Lung (tissue), 12 donors: Measurements from ENCODE around the gene WDR88. TPM values are rescaled to one million over a fixed set of nuclear protein-coding genes. Genes with fewer than 3 reads are reported as not detected.

Experiments
- ATAC-seq: fragments of 200-7000 bp; cut with Tn5 transposase; one replicate; pipeline ENCODE4 v1.9.1; 2020; ENCODE audit warnings: moderate number of reproducible peaks; ENCODE audit not compliant: insufficient read depth, low FRiP score
- DNase-seq, 3 donors: peaks; one replicate each; pipeline ENCODE4 v3.0.0-alpha.2; 2013 to 2017
- H3K27ac ChIP-seq, 2 donors: one replicate each; pipeline ENCODE4 v1.5.1; 2013; ENCODE audit warnings: mild to moderate bottlenecking in 2 of 2, moderate library complexity in 2 of 2, control low read depth in 1 of 2, inconsistent platforms in 1 of 2, low read depth in 1 of 2, low read length in 1 of 2
- H3K27me3 ChIP-seq, 3 donors: one replicate each; pipeline ENCODE4 v1.5.1; 2013; ENCODE audit warnings: low read length in 2 of 3; ENCODE audit not compliant: control insufficient read depth in 3 of 3, insufficient read depth in 3 of 3
- H3K36me3 ChIP-seq, 4 donors: one replicate each; pipeline ENCODE4 v1.5.1; 2013; ENCODE audit warnings: low read length in 4 of 4, mild to moderate bottlenecking in 1 of 4, moderate library complexity in 1 of 4; ENCODE audit not compliant: control insufficient read depth in 4 of 4, insufficient read depth in 4 of 4
- H3K4me1 ChIP-seq, 5 donors: one replicate each; pipeline ENCODE4 v1.5.1; 2013; ENCODE audit warnings: low read length in 5 of 5, mild to moderate bottlenecking in 2 of 5, moderate library complexity in 1 of 5; ENCODE audit not compliant: control insufficient read depth in 5 of 5, insufficient read depth in 5 of 5
- H3K4me3 ChIP-seq: one replicate; pipeline ENCODE4 v1.5.1; 2013; ENCODE audit warnings: mild to moderate bottlenecking, control low read depth, moderate library complexity
- H3K9ac ChIP-seq, 2 donors: one replicate each; pipeline ENCODE4 v1.5.1; 2013; ENCODE audit warnings: low read length in 2 of 2, control low read depth in 1 of 2; ENCODE audit not compliant: insufficient read depth in 1 of 2
- H3K9me3 ChIP-seq, 4 donors: one replicate each; pipeline ENCODE4 v1.5.1; 2013; ENCODE audit warnings: low read length in 3 of 4, mild to moderate bottlenecking in 1 of 4, moderate library complexity in 1 of 4; ENCODE audit not compliant: control insufficient read depth in 4 of 4, insufficient read depth in 3 of 4
- WGBS, 2 donors: extraction: QIAGEN DNeasy Blood & Tissue Kit; methylation state at CpG; one replicate each; pipeline ENCODE4 v1.1.7; 2013; 5-methylcytosine and 5-hydroxymethylcytosine counted together
- polyA plus RNA-seq, 2 donors: library from polyadenylated mRNA; stranded (reverse); fragments of 200-250 nt; gene quantifications; one replicate each; pipeline ENCODE4 v1.2.1, GENCODE V29; 2013
- total RNA-seq, 2 donors: library from RNA; depleted of rRNA in 1 of 2; stranded (reverse); fragments of >200 nt in 1 of 2; gene quantifications; one replicate each; pipeline ENCODE4 v1.2.1, GENCODE V29; 2014 to 2021
- TF ChIP-seq, protein P1 (sequence below): IDR thresholded peaks from 2 replicates; pipeline ENCODE4 v1.5.1; 2012; ENCODE audit warnings: mild to moderate bottlenecking; ENCODE audit errors: control extremely low read depth, extremely low read depth
- donor health status: control.
- donor health status: control.
- donor health status: Bipolar disorder and iron deficiency.
- donor health status: healthy.
- donor health status: DM: yes; HTN: yes; CAD: no.

Gene WDR88
- total and polyA plus RNA-seq, 4 donors, result not detected

DNA sequence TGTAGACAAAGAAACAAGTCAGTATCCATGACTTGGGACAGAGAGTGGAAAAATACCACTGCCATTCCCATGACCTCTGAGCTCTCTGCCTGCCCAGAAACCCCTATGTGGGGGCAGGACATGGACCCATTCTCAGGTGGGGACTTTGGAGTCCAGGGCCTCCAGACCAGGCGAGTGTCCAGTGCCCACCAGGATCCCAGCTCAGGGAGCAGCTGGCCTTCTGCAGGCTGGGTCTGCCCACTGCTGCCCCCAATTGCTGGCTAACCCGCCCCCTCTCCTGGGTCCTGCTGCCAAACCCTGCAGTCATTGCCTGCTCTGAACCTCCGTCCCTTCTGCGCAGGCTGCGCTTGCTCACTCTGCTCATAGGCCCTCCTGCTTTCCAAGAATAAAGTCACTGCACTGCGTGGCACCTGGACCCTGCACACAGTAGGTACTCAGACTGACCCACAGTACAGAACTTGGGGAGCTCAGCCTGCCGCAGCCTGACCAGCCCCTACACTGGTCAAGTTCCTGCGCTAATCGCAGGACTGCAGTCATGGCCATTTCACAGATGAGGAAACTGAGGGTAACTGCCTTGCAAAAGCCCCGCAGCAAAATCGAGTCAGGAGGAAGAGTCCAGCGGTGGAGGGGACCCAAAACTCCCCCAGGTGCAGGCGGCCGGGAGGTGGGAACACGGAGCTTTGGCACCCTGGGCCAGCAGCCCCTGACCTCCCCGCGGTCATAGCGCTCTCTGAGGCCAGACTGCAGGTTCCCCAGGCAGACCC lies 93.0 kb downstream of the WDR88 start:
- Histone ChIP-seq H3K4me3 (no peak overlapping the region), H3K36me3 (no peaks in the 10 kb centered on the region), H3K4me1 (peaks cover 0 to 6% (median 0%) of the 10 kb centered on the region in 5 donors), H3K9me3 (peaks cover 0 to 13% (median 5%) of the 10 kb centered on the region in 4 donors), H3K9ac (no peak overlapping the region), H3K27me3 (peaks cover 0 to 21% (median 14%) of the 10 kb centered on the region in 3 donors), H3K27ac (no peak overlapping the region)
- TF ChIP-seq, protein P1, sequence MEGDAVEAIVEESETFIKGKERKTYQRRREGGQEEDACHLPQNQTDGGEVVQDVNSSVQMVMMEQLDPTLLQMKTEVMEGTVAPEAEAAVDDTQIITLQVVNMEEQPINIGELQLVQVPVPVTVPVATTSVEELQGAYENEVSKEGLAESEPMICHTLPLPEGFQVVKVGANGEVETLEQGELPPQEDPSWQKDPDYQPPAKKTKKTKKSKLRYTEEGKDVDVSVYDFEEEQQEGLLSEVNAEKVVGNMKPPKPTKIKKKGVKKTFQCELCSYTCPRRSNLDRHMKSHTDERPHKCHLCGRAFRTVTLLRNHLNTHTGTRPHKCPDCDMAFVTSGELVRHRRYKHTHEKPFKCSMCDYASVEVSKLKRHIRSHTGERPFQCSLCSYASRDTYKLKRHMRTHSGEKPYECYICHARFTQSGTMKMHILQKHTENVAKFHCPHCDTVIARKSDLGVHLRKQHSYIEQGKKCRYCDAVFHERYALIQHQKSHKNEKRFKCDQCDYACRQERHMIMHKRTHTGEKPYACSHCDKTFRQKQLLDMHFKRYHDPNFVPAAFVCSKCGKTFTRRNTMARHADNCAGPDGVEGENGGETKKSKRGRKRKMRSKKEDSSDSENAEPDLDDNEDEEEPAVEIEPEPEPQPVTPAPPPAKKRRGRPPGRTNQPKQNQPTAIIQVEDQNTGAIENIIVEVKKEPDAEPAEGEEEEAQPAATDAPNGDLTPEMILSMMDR, result no peak
- ATAC-seq (no peak), DNase-seq (no peak)
- 63 to 64% methylated on average over 18 of the region's 18 CpGs for WGBS, 2 donors

Other genes with a start within 250 kb of the WDR88 start
- gene CEP89, start 160.2 kb upstream of the WDR88 start, total RNA-seq, result 10 to 100 TPM; 16.7 to 18.7 TPM
- 10 to 100 TPM in 1 of 2 donors, 1 to 10 TPM in 1; 8.7 to 11.2 TPM for gene CEP89, start 160.2 kb upstream of the WDR88 start, polyA plus RNA-seq
- gene FAAP24, start 159.9 kb upstream of the WDR88 start, total RNA-seq, result 1 to 10 TPM; 1.2 to 2.3 TPM
- gene FAAP24, start 159.9 kb upstream of the WDR88 start, polyA plus RNA-seq, result 1 to 10 TPM in 1 of 2 donors, under 1 TPM in 1; 0.59 to 1.8 TPM
- gene RHPN2, start 67.2 kb upstream of the WDR88 start, total RNA-seq, result 10 to 100 TPM; 15.7 to 17.5 TPM
- gene RHPN2, start 67.2 kb upstream of the WDR88 start, polyA plus RNA-seq, result 1 to 10 TPM; 4.0 to 7.3 TPM
- 10 to 100 TPM in 1 of 2 donors, 1 to 10 TPM in 1; 7.0 to 12.3 TPM for gene GPATCH1, start 50.9 kb upstream of the WDR88 start, total RNA-seq
- gene GPATCH1, start 50.9 kb upstream of the WDR88 start, polyA plus RNA-seq, result 1 to 10 TPM; 3.8 to 5.0 TPM
- 10 to 100 TPM; 16.4 to 18.2 TPM for gene LRP3, start 62.2 kb downstream of the WDR88 start, total RNA-seq
- 10 to 100 TPM; 10.6 to 12.9 TPM for gene LRP3, start 62.2 kb downstream of the WDR88 start, polyA plus RNA-seq
- gene SLC7A10, start 93.7 kb downstream of the WDR88 start, total RNA-seq, result under 1 TPM; 0.21 to 0.71 TPM
- gene SLC7A10, start 93.7 kb downstream of the WDR88 start, polyA plus RNA-seq, result under 1 TPM; 0.02 to 0.10 TPM
- gene CEBPA, start 170.4 kb downstream of the WDR88 start, total RNA-seq, result 10 to 100 TPM; 51.3 to 71.0 TPM
- gene CEBPA, start 170.4 kb downstream of the WDR88 start, polyA plus RNA-seq, result 10 to 100 TPM; 20.4 to 93.8 TPM
- gene CEBPG, start 241.6 kb downstream of the WDR88 start, total RNA-seq, result 10 to 100 TPM; 24.5 to 29.7 TPM
- gene CEBPG, start 241.6 kb downstream of the WDR88 start, polyA plus RNA-seq, result 10 to 100 TPM; 21.5 to 24.9 TPM